VCaP (cell line): ENCODE results near the gene SGSM1.
"Not testable (repeated sequence)": the region's sequence is repeated elsewhere in the genome, so short reads cannot be mapped to it uniquely, and the experiment has no call there.

ENCODE experiments used
- H3K27ac ChIP-seq: fragments of 450-650 bp; 2 replicates; pipeline ENCODE4 v1.5.1; 2017
- CTCF ChIP-seq: fragments of 450-650 bp; conservative IDR thresholded peaks from 2 replicates; pipeline ENCODE4 v1.5.1; 2017; ENCODE audit warnings: mild to moderate bottlenecking, moderate library complexity

Gene SGSM1

GRCh38 chr22:24883432-24883831 is 77.4 kb downstream of the SGSM1 start:
- TF ChIP-seq CTCF = no peak

GRCh38 chr22:24887260-24887659 is 81.2 kb downstream of the SGSM1 start:
- TF ChIP-seq CTCF = no peak
- no peak overlapping the region for H3K27ac ChIP-seq

More at GRCh38 chr22:24883432-24883831, 77.4 kb downstream of the SGSM1 start:
- no peak overlapping the region for H3K27ac ChIP-seq

- TF ChIP-seq CTCF = no peak
- H3K27ac ChIP-seq = peak overlapping the region; percentile 92
Observed at GRCh38 chr22:24893341-24894070, 87.5 kb downstream of the SGSM1 start.

- peak overlapping the region; percentile 92 for H3K27ac ChIP-seq
- no peak for TF ChIP-seq CTCF
Observed at GRCh38 chr22:24894220-24894975, 88.4 kb downstream of the SGSM1 start.

GRCh38 chr22:24894998-24895397 is 89.0 kb downstream of the SGSM1 start:
- no peak for TF ChIP-seq CTCF
- peak overlapping the region; percentile 92 for H3K27ac ChIP-seq

GRCh38 chr22:24901448-24901847 is 95.4 kb downstream of the SGSM1 start:
- H3K27ac ChIP-seq = peak overlapping the region; percentile 27; the same call in 1 of the 2 replicates
- TF ChIP-seq CTCF = no peak

GRCh38 chr22:24905909-24906308 is 99.9 kb downstream of the SGSM1 start:
- H3K27ac ChIP-seq = no peak overlapping the region
- TF ChIP-seq CTCF = no peak

- not testable (repeated sequence) for H3K27ac ChIP-seq
Observed at GRCh38 chr22:24907101-24907500, 101.1 kb downstream of the SGSM1 start.
